VCaP (cell line): ENCODE results near the gene AP5Z1.

Experiments
- H3K27ac ChIP-seq: fragments of 450-650 bp; 2 replicates; pipeline ENCODE4 v1.5.1; 2017
- TF ChIP-seq, protein P1 (sequence below): fragments of 450-650 bp; conservative IDR thresholded peaks from 2 replicates; pipeline ENCODE4 v1.5.1; 2017; ENCODE audit warnings: mild to moderate bottlenecking, moderate library complexity

Gene AP5Z1

GRCh38 chr7:4833691-4834600 is 58.5 kb downstream of the AP5Z1 start:
- TF ChIP-seq, protein P1, sequence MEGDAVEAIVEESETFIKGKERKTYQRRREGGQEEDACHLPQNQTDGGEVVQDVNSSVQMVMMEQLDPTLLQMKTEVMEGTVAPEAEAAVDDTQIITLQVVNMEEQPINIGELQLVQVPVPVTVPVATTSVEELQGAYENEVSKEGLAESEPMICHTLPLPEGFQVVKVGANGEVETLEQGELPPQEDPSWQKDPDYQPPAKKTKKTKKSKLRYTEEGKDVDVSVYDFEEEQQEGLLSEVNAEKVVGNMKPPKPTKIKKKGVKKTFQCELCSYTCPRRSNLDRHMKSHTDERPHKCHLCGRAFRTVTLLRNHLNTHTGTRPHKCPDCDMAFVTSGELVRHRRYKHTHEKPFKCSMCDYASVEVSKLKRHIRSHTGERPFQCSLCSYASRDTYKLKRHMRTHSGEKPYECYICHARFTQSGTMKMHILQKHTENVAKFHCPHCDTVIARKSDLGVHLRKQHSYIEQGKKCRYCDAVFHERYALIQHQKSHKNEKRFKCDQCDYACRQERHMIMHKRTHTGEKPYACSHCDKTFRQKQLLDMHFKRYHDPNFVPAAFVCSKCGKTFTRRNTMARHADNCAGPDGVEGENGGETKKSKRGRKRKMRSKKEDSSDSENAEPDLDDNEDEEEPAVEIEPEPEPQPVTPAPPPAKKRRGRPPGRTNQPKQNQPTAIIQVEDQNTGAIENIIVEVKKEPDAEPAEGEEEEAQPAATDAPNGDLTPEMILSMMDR, result no peak
- H3K27ac ChIP-seq, result no peak overlapping the region

GRCh38 chr7:4834601-4835397 is 59.4 kb downstream of the AP5Z1 start:
- no peak overlapping the region for H3K27ac ChIP-seq

DNA sequence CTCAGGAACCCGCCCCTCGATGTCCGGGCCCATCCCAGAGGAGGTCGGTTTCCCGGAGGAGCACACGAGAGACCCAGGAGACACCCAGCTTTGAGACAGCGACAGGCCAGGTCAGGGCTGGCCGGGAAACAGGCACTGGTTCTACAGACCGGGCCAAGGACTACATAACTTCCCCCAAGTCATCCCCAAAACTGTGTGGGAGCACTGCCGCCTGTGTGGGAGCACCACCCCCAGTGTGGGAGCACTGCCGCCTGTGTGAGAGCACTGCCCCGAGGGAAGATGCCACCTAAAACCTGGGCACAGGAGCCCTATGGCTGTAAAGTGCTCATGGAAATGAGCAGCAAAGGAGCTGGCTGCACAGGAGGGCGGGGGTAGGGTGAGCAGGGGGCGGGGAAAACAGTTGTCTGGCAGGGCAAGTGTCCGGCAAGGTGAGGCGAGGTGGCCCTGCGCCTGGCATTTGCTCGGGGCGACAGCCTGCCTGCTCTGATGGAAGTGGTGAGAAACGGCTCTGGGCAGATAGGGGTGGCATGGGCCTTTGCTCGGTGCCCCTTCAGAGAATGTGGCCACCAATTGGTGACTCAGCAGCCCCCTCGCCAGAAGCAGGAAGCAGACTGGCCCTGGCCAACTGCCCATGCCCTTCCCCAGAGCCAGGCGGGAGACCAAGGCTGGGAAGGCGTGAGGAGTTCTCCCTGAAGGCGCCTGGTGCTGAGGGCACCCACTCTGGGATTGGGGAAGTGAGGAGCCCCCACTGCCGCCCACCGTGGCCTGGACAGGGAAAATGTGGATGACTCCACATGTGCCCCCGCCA is 60.2 kb downstream of the AP5Z1 start:
- H3K27ac ChIP-seq, result no peak overlapping the region
- TF ChIP-seq, protein P1, result no peak

More at GRCh38 chr7:4834601-4835397, 59.4 kb downstream of the AP5Z1 start:
- TF ChIP-seq, protein P1, result no peak

DNA sequence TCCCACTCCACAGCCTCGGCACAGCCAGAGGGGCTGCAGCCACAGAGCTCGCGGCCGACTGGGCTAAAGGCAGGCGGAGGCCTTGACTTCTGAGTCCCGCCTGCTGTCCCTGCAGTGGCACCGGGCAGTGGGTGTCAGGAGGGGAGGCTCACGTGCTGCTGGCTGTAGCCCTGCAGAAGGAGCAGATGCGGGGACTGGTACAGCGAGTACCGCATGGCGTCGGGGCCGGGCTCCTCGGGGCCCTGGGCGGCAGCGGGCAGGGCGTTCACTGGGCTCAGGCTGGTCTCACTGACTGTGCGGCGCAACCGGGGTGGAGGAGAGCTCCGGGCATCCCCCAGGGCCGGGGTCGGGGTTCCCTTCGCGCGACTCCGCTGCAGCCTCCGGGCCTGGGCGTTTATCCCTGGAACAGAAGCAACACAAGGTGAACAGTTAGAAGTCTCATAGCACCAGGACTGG is 60.8 kb downstream of the AP5Z1 start:
- TF ChIP-seq, protein P1, result no peak
- no peak overlapping the region for H3K27ac ChIP-seq

GRCh38 chr7:4837041-4837802 is 61.8 kb downstream of the AP5Z1 start:
- TF ChIP-seq, protein P1, result no peak
- no peak overlapping the region for H3K27ac ChIP-seq

- TF ChIP-seq, protein P1, result no peak
- H3K27ac ChIP-seq, result no peak overlapping the region
These were observed 62.6 kb downstream of the AP5Z1 start for GRCh38 chr7:4837803-4838625.
